MM.1S (cell line): ENCODE measurements around the gene ADORA2B.
"Not testable (repeated sequence)": the region's sequence is repeated elsewhere in the genome, so short reads cannot be mapped to it uniquely, and the experiment has no call there.

ENCODE experiments used
- CTCF ChIP-seq: fragments of 300-600 bp; sonication (generic); IDR thresholded peaks from 2 replicates; pipeline ENCODE4 v1.5.1; 2016; ENCODE audit warnings: antibody characterized with exemption, low read length, mixed read lengths
- EZH2 ChIP-seq: fragments of 300-600 bp; sonication (generic); optimal IDR thresholded peaks from 2 replicates; pipeline ENCODE3; 2017; ENCODE audit warnings: low read depth, mild to moderate bottlenecking, antibody characterized with exemption, low read length, mixed read lengths

- TF ChIP-seq EZH2, CTCF: not testable (repeated sequence)
These were observed 34.1 kb downstream of the ADORA2B start for GRCh38 chr17:15979013-15979412.
